NCI-H510A treated with DMSO at 0.1 percent for 48 hours (cell line): ENCODE data around the gene CPN2.

ENCODE experiments used
- DNase-seq: peaks from one replicate; lab custom pipeline; 2025; lab: John Stamatoyannopoulos, UW

CPN2 gene

GRCh38 chr3:194351080-194351672 is at the start of gene CPN2:
Gene CPN2 (minus strand): TSS chr3:194351328. CDS start chr3:194342702, 8,626 bp downstream.
- DNase-seq, result no peak

- no peak for DNase-seq
Observed at GRCh38 chr3:194399874-194400411, 48.8 kb upstream of the CPN2 start.

GRCh38 chr3:194399166-194399565 is 48.0 kb upstream of the CPN2 start, which contains the start of gene GP5:
Gene GP5 (minus strand): TSS chr3:194399266. CDS start chr3:194398282, 984 bp downstream.
- no peak for DNase-seq

GRCh38 chr3:194397757-194398312 is 46.7 kb upstream of the CPN2 start:
- DNase-seq, result no peak

GRCh38 chr3:194396859-194397756 is 46.0 kb upstream of the CPN2 start:
- peak; percentile 61 for DNase-seq

GRCh38 chr3:194396539-194396858 is 45.4 kb upstream of the CPN2 start:
- DNase-seq, result no peak

- peak; percentile 78 for DNase-seq
Observed at GRCh38 chr3:194395778-194396538, 44.8 kb upstream of the CPN2 start.

- DNase-seq, result peak; percentile 52
Observed at GRCh38 chr3:194395212-194395611, 44.1 kb upstream of the CPN2 start.

GRCh38 chr3:194392576-194392975 is 41.4 kb upstream of the CPN2 start:
- no peak for DNase-seq

GRCh38 chr3:194390835-194391234 is 39.7 kb upstream of the CPN2 start:
- no peak for DNase-seq

- no peak for DNase-seq
Observed at GRCh38 chr3:194389269-194389668, 38.1 kb upstream of the CPN2 start.

- DNase-seq, result no peak
Observed at GRCh38 chr3:194387926-194388418, 36.8 kb upstream of the CPN2 start.

GRCh38 chr3:194387276-194387675 is 36.1 kb upstream of the CPN2 start:
- DNase-seq, result no peak

GRCh38 chr3:194386648-194387047 is 35.5 kb upstream of the CPN2 start:
- DNase-seq, result peak; percentile 37

- no peak for DNase-seq
Observed at GRCh38 chr3:194386066-194386465, 34.9 kb upstream of the CPN2 start.

GRCh38 chr3:194384569-194385001 is 33.5 kb upstream of the CPN2 start:
- no peak for DNase-seq

- no peak for DNase-seq
Observed at GRCh38 chr3:194384156-194384555, 33.0 kb upstream of the CPN2 start.

GRCh38 chr3:194383276-194383940 is 32.3 kb upstream of the CPN2 start:
- no peak for DNase-seq

GRCh38 chr3:194382892-194383223 is 31.7 kb upstream of the CPN2 start:
- no peak for DNase-seq

GRCh38 chr3:194382196-194382891 is 31.2 kb upstream of the CPN2 start:
- DNase-seq, result no peak

- peak; percentile 88 for DNase-seq
Observed at GRCh38 chr3:194381460-194381875, 30.3 kb upstream of the CPN2 start.
